Measurements from ENCODE around the gene FBXO17.
"Not testable (repeated sequence)": the region's sequence is repeated elsewhere in the genome, so short reads cannot be mapped to it uniquely, and the experiment has no call there.

FBXO17 gene

GRCh38 chr19:38941979-38942378 lies 33.6 kb downstream of the FBXO17 start:
- no peak for DNase-seq

GRCh38 chr19:38941466-38941865 lies 34.1 kb downstream of the FBXO17 start:
- not testable (repeated sequence) for DNase-seq

GRCh38 chr19:38939957-38940356 lies 35.6 kb downstream of the FBXO17 start:
- DNase-seq, result no peak

GRCh38 chr19:38933544-38933943 lies 42.0 kb downstream of the FBXO17 start:
- DNase-seq, result no peak

- peak; percentile 35 for DNase-seq
Measured at GRCh38 chr19:38932425-38933179, 42.9 kb downstream of the FBXO17 start.

GRCh38 chr19:38931521-38931793 lies 44.1 kb downstream of the FBXO17 start:
- no peak for DNase-seq

GRCh38 chr19:38930776-38931520 lies 44.6 kb downstream of the FBXO17 start, which contains the start of gene MRPS12:
Gene MRPS12 (plus strand): TSS chr19:38930944. CDS start chr19:38931295, 351 bp downstream.
- DNase-seq, result peak; percentile 99

- DNase-seq, result peak; percentile 97
Measured at GRCh38 chr19:38929929-38930775, 45.4 kb downstream of the FBXO17 start, which contains the start of gene SARS2. Gene SARS2 (minus strand): TSS chr19:38930763. CDS start chr19:38930736, 27 bp downstream.

GRCh38 chr19:38928391-38929001 lies 47.0 kb downstream of the FBXO17 start:
- no peak for DNase-seq

GRCh38 chr19:38924388-38924787 lies 51.2 kb downstream of the FBXO17 start:
- DNase-seq, result no peak

GRCh38 chr19:38922482-38922881 lies 53.1 kb downstream of the FBXO17 start:
- DNase-seq, result no peak

- no peak for DNase-seq
Measured at GRCh38 chr19:38921420-38922274, 53.9 kb downstream of the FBXO17 start.

GRCh38 chr19:38920602-38921419 lies 54.7 kb downstream of the FBXO17 start:
- no peak for DNase-seq

GRCh38 chr19:38919837-38920601 lies 55.5 kb downstream of the FBXO17 start:
- no peak for DNase-seq

- DNase-seq, result no peak
Measured at GRCh38 chr19:38918526-38918925, 57.0 kb downstream of the FBXO17 start.

- no peak for DNase-seq
Measured at GRCh38 chr19:38917921-38918491, 57.5 kb downstream of the FBXO17 start.

GRCh38 chr19:38917516-38917915 lies 58.0 kb downstream of the FBXO17 start:
- DNase-seq, result no peak

GRCh38 chr19:38915329-38916321 lies 59.9 kb downstream of the FBXO17 start:
- no peak for DNase-seq

- DNase-seq, result no peak
Measured at GRCh38 chr19:38913958-38914357, 61.6 kb downstream of the FBXO17 start.
